ENCODE measurements around the gene ERH. TPM values are rescaled to one million over a fixed set of nuclear protein-coding genes. Genes with fewer than 3 reads are reported as not detected.

The ERH gene
- total and polyA plus RNA-seq, 10 of the 15 experiments (the other 5 are each of a cell fraction or from before 2014, with no cell fraction given), result 255 to 852 (median 382) TPM

- in situ Hi-C loops (cut with MboI), result no loop called here
- FAIRE-seq, result no peak
- ATAC-seq, result no peak
- intact Hi-C loops (cut with micrococcal nuclease; ENCODE audit: unreplicated experiment), result no loop called here
- Histone ChIP-seq H3K27me3 (replicated peaks in 1 of 2; ENCODE audit: control insufficient read depth in 2 of 2, insufficient read depth in 2 of 2, low read length in 1 of 2) (no peaks in the 10 kb centered on the region), H3K79me2 (ENCODE audit: control insufficient read depth, insufficient read depth, low read length) (peaks cover 3% of the 10 kb centered on the region), H3K4me1 (ENCODE audit: control insufficient read depth, insufficient read depth, low read length) (peaks cover 10% of the 10 kb centered on the region; the same call in 1 of the 2 replicates), H3K27ac (ENCODE audit: control insufficient read depth, insufficient read depth) (no peak overlapping the region), H3K4me2 (ENCODE audit: control insufficient read depth, insufficient read depth) (no peak overlapping the region), H2AFZ (ENCODE audit: control insufficient read depth, low read depth, low read length) (no peak overlapping the region), H3K9me3 (replicated peaks; ENCODE audit: control insufficient read depth, insufficient read depth, low read length) (peaks cover 3% of the 10 kb centered on the region; the same call in 2 of the 3 replicates), H4K20me1 (ENCODE audit: control insufficient read depth, insufficient read depth) (no peaks in the 10 kb centered on the region), H3K36me3 (ENCODE audit: control insufficient read depth in 2 of 2, insufficient read depth in 2 of 2, low read length in 1 of 2) (peaks cover 1 to 19% of the 10 kb centered on the region in 2 experiments; a peak in 3 of 4 replicates), H3K9ac (ENCODE audit: control insufficient read depth, insufficient read depth, low read length) (no peak overlapping the region), H3K4me3 (no peak overlapping the region)
- ChIA-PET CTCF (interaction anchor here (1.2 to 1.3 kb wide), 2 partner anchors 9 to 82 kb away, joined by 4 read pairs; no protein-coding TSS in a partner anchor), SMC1A (ENCODE audit: uncharacterized antibody, unreplicated experiment) (interaction anchor here (0.7 to 2.6 kb wide), 12 partner anchors 12 to 78 kb away, joined by 3 to 8 read pairs (median 4); partner anchors contain the start of genes ERH and SLC39A9), RAD21 (ENCODE audit: unreplicated experiment) (interaction anchor here (1.4 kb wide), 1 partner anchor 30 kb away, joined by 4 read pairs; no protein-coding TSS in a partner anchor), POLR2A (interaction anchor here (0.6 to 1.3 kb wide), 3 partner anchors 11 to 32 kb away, joined by 3 to 5 read pairs (median 3); partner anchors contain the start of gene ERH)
- no TSS peak for BruUV-seq (replicated peaks)
- TF ChIP-seq RAD51 (IDR thresholded peaks at IDR 0.05) (no peak), MEF2A (IDR thresholded peaks at IDR 0.05; ENCODE audit: insufficient read depth, low read depth, low read length) (no peak), E2F8 (IDR thresholded peaks at IDR 0.05; ENCODE audit: low read depth, partially characterized antibody) (no peak), SIX5 (IDR thresholded peaks at IDR 0.05; ENCODE audit: low read depth, low read length, severe bottlenecking) (no peak), MLLT1 (IDR thresholded peaks at IDR 0.05) (no peak), SMAD1 (IDR thresholded peaks at IDR 0.05; ENCODE audit: low read depth, partially characterized antibody) (no peak)
- DNase-seq (ENCODE audit: low read depth, low spot score), result no peak
Observed at GRCh38 chr14:69429643-69430042, 31.5 kb upstream of the ERH start.
